HUES64 (cell line): ENCODE results near the gene ARHGEF28.

ENCODE experiments used
- H3K27ac ChIP-seq: 2 replicates; pipeline ENCODE4 v1.7.0; 2013; ENCODE audit warnings: low read depth, low read length, inconsistent platforms
- H3K27me3 ChIP-seq: 2 replicates; pipeline ENCODE4 v1.6.1; 2013; ENCODE audit warnings: mild to moderate bottlenecking, low read length; ENCODE audit not compliant: insufficient read depth
- H3K36me3 ChIP-seq: 2 replicates; pipeline ENCODE4 v1.6.1; 2013; ENCODE audit warnings: mild to moderate bottlenecking, low read length; ENCODE audit not compliant: insufficient read depth
- H3K4me1 ChIP-seq: 2 replicates; pipeline ENCODE4 v1.6.1; 2013; ENCODE audit warnings: mild to moderate bottlenecking, low read length, moderate library complexity; ENCODE audit not compliant: insufficient read depth
- H3K4me3 ChIP-seq: 2 replicates; pipeline ENCODE4 v1.5.1; 2013; ENCODE audit warnings: mild to moderate bottlenecking, low read length, moderate library complexity
- H3K9ac ChIP-seq: 2 replicates; pipeline ENCODE4 v1.6.1; 2013; ENCODE audit warnings: mild to moderate bottlenecking, low read depth, low read length
- H3K9me3 ChIP-seq: 2 replicates; pipeline ENCODE4 v1.6.1; 2013; ENCODE audit warnings: low read depth, low read length; ENCODE audit not compliant: insufficient read depth
- WGBS: fragments of 150-250, 120-280 bp; methylation state at CpG from one replicate; pipeline ENCODE4 v1.1.7; 2013; ENCODE audit warnings: missing lambda C conversion rate; 5-methylcytosine and 5-hydroxymethylcytosine counted together

ARHGEF28 gene

DNA sequence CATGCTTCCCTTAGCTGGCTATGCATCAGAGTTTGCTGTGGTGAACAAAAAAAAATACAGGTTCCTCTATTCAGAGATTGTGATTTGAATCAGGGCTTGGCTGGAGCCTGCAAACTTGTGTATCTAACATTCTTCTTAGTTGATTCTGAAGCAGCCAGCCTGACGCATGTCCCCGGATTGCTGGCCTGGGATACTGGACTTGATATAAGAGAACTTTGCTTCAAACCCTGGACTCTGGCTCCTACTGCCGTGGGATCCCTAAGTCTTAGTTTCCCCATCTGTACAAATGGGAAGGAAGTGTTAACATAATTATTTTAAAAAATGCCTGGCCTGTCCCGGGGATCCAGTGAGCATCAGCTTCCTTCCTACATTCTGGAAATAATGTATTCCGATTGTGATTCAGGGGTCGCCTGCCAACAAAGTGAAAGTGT lies 292.8 kb downstream of the ARHGEF28 start:
- Histone ChIP-seq H3K9me3 (no peaks in the 10 kb centered on the region), H3K4me1 (no peaks in the 10 kb centered on the region), H3K4me3 (no peak overlapping the region), H3K36me3 (no peaks in the 10 kb centered on the region), H3K27ac (no peak overlapping the region), H3K27me3 (no peaks in the 10 kb centered on the region), H3K9ac (no peak overlapping the region)
- WGBS: 94% methylated on average over 5 of the region's 6 CpGs

DNA sequence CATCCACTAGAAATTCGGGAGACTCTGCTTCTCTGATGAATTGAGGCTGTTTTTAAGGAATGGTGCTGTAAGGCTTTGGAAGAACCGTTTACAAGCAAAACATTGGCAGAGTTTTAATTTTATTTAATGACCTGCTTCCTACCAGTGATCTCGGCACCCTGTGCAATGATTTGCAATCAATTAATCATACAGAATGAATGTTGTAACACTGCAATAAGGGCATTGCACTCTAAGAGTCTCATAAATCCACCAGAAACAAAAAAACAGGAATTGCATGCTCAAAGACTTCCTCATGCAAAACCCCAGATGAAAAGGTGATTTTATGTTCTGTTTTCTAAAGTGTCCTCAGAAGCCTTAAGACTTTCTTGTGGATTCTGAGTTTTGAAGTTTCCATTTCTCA lies 295.7 kb downstream of the ARHGEF28 start:
- 84% methylated on average over 3 of the region's 3 CpGs for WGBS
- Histone ChIP-seq H3K9ac (no peak overlapping the region), H3K4me3 (no peak overlapping the region), H3K27me3 (no peaks in the 10 kb centered on the region), H3K4me1 (no peaks in the 10 kb centered on the region), H3K36me3 (no peaks in the 10 kb centered on the region), H3K27ac (no peak overlapping the region), H3K9me3 (no peaks in the 10 kb centered on the region)

DNA sequence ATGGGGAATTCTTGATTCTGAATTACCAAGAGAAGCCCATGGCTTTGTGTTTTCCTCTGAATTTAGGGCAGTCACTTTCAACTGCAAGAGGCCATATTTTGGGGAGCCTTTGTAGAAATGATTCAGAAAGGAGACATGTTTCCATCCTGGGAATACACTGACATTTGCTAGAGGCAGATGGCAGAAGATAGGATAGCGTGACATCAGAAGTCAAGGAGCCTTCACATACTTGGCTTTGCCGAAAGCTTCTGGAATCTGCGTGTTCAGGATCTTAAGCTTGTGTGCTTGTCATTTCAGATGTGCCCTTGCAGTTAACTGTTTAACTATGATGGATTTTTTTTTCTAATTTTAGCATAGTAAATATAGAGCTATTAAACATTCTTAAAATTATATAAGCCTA lies 296.2 kb downstream of the ARHGEF28 start:
- Histone ChIP-seq H3K27ac (no peak overlapping the region), H3K27me3 (no peaks in the 10 kb centered on the region), H3K4me1 (no peaks in the 10 kb centered on the region), H3K9me3 (no peaks in the 10 kb centered on the region), H3K36me3 (no peaks in the 10 kb centered on the region), H3K4me3 (no peak overlapping the region), H3K9ac (no peak overlapping the region)
- WGBS: 98% methylated on average over 3 of the region's 3 CpGs

DNA sequence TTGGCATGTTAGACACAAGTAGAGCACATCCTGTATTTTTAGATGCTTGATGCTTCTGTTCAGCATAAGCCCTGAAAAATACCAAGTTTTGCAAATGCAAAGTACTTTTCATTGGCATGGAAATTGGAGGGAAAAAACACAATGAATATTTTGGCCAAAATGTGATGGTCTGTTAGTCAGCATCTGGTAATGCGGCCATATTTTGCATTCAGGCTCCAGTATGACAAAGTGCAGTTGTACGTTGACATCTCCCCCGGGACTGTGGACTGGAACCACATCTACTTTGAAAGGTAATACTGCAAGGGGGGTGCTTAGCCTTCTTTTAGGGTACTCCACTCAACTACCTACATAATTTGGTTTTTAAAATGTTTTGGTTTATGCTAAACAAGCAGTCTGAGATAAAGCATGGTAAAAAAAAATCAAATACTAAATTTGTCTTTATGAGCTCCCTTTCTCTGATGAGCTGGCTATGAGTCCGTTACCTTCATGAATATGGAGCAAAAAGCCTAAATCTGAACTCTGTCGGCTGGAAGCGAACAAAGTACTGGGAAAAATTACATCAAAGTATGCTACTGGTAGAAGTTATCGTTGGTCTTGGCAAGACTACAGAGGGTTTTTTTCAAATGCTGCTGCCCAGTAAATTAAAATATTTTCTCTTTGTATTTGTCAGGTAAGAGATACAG lies 297.0 kb downstream of the ARHGEF28 start:
- H3K9me3 ChIP-seq: no peaks in the 10 kb centered on the region
- no peak overlapping the region for H3K9ac ChIP-seq
- no peak overlapping the region for H3K27ac ChIP-seq
- H3K36me3 ChIP-seq: no peaks in the 10 kb centered on the region
- H3K4me1 ChIP-seq: no peaks in the 10 kb centered on the region
- H3K4me3 ChIP-seq: no peak overlapping the region
- H3K27me3 ChIP-seq: no peaks in the 10 kb centered on the region
- WGBS: 95% methylated on average over 7 of the region's 7 CpGs

DNA sequence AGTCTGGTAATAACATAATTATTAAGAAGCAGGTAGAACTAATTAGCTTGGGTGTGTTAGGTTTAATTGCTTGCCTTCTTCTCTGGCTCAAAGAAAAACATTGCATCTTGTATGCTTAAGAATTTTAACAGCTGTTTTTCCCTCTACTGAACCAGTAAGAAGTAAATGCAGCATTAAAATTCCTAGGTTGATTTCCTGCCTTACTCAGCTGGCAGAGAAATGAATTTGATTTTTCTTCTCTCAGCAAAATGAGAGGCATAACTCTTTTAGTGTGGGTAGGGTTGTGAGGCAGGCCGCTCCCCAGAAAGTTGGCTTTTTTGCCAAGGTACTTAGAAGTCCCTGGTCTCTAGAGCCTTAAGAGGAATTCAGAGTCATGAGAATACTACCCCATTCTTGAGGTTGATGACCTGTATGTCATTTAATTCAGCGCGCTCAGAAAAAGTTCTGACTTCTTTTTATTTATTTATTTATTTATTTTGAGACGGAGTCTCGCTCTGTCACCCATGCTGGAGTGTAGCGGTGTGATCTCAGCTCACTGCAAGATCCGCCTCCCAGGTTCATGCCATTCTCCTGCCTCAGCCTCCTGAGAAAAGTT lies 302.6 kb downstream of the ARHGEF28 start:
- Histone ChIP-seq H3K9ac (no peak overlapping the region), H3K4me3 (no peak overlapping the region), H3K27me3 (no peaks in the 10 kb centered on the region), H3K9me3 (no peaks in the 10 kb centered on the region), H3K27ac (no peak overlapping the region), H3K4me1 (no peaks in the 10 kb centered on the region), H3K36me3 (no peaks in the 10 kb centered on the region)
- 94% methylated on average over 5 of the region's 7 CpGs for WGBS

DNA sequence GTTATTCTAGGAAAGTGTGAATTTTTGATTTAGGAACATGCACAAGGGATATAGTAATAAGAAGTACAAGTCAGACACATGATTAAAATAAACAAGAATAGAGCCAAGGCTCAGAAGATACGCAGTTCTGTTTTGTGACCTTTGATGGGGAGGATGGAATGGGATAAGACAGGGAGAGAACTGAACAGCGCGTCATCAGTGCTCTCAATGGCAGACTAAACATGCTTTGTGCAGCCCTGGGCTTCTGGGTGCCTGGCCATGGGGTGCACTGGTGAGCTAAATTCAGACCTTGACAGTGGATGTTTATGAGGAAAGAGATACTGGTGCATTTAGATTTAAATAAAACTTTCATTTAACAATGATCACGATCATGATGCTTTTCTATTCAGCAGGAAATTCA lies 309.7 kb downstream of the ARHGEF28 start:
- no peaks in the 10 kb centered on the region for H3K9me3 ChIP-seq
- H3K27me3 ChIP-seq: no peaks in the 10 kb centered on the region
- 95% methylated on average over 4 of the region's 4 CpGs for WGBS

DNA sequence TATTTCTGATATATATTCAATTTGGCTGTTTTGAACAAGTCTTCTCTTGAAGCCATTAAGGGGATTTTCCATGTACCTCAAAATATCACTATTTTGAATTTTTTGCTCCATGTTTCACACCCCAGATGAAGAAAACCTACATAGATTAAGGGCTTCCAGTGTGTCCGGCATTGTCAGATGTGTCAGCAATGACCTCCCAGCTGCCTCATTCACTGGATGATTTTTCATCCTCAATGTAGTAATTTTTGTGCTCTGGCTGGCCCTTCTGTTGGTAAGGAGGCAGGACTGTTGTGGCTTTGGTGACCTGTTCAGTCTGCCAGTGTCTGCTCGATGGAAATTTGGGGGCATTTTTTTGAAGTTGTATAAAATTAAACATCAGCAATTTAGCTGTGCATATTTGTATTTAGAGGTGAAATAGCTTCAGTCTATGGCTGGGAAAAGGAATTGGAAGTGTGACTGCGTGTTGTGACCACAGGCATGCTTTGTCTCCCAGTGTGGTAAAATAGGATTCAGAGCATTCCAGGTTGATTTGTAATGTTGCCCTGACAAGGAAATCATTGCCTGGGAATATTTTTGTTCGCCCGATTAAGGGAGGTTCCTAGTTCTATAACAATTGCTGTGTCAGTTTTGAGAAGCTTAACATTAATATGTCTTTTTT lies 312.4 kb downstream of the ARHGEF28 start:
- Histone ChIP-seq H3K27ac (no peak overlapping the region), H3K4me1 (no peaks in the 10 kb centered on the region)

More for the DNA sequence above, 309.7 kb downstream of the ARHGEF28 start:
- no peak overlapping the region for H3K4me3 ChIP-seq
- no peak overlapping the region for H3K27ac ChIP-seq
- H3K9ac ChIP-seq: no peak overlapping the region
- no peaks in the 10 kb centered on the region for H3K4me1 ChIP-seq
- no peaks in the 10 kb centered on the region for H3K36me3 ChIP-seq

DNA sequence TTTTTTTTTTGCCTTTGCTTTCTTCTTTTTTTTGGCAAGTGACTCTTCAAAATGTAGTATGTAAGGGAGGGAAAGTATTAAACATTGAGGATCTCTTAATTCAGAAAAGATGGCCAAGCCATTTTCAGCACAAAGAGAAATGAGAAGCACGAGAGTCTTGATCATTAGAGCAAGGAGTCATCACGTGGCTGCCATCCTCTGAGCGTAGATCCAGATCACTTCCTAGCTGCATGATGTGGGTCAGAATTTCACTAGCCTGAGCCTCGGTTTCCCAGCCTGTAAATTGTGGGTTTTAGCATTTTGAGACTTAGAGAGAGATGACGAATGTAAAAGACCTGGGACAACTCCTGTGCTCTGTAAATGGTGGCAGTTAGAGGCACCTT lies 312.9 kb downstream of the ARHGEF28 start:
- H3K27me3 ChIP-seq: no peaks in the 10 kb centered on the region
- H3K4me3 ChIP-seq: no peak overlapping the region
- H3K36me3 ChIP-seq: no peaks in the 10 kb centered on the region
- H3K9me3 ChIP-seq: no peaks in the 10 kb centered on the region
- no peaks in the 10 kb centered on the region for H3K4me1 ChIP-seq
- H3K27ac ChIP-seq: no peak overlapping the region
- WGBS: 93% methylated on average over 5 of the region's 5 CpGs
- no peak overlapping the region for H3K9ac ChIP-seq

More for the DNA sequence above, 312.4 kb downstream of the ARHGEF28 start:
- no peaks in the 10 kb centered on the region for H3K27me3 ChIP-seq
- H3K4me3 ChIP-seq: no peak overlapping the region
- WGBS: 95% methylated on average over 5 of the region's 5 CpGs
- no peak overlapping the region for H3K9ac ChIP-seq
- H3K9me3 ChIP-seq: no peaks in the 10 kb centered on the region
- H3K36me3 ChIP-seq: no peaks in the 10 kb centered on the region

DNA sequence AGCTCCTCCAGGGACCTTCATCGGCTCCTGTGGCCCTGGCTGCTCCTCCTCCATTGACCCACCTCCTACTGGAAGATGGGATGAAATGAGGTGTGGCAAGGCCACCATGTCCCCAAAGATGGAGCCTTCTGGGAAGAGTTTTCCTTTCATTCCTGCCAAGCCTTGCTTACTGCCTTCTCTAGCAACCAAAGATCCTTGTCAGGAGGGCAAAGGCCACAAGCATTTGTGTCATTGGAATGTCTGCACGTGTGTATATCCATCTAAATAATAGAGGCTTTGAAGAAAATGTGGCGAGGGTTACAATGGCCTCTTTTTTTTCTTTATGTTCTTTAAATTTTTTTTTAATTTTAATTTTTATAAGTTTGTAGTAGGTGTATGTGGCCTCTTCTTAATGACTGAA lies 313.6 kb downstream of the ARHGEF28 start:
- Histone ChIP-seq H3K4me1 (no peaks in the 10 kb centered on the region), H3K9me3 (no peaks in the 10 kb centered on the region), H3K27ac (no peak overlapping the region), H3K27me3 (no peaks in the 10 kb centered on the region), H3K36me3 (no peaks in the 10 kb centered on the region), H3K9ac (no peak overlapping the region), H3K4me3 (no peak overlapping the region)
- 91% methylated on average over 2 of the region's 3 CpGs for WGBS

DNA sequence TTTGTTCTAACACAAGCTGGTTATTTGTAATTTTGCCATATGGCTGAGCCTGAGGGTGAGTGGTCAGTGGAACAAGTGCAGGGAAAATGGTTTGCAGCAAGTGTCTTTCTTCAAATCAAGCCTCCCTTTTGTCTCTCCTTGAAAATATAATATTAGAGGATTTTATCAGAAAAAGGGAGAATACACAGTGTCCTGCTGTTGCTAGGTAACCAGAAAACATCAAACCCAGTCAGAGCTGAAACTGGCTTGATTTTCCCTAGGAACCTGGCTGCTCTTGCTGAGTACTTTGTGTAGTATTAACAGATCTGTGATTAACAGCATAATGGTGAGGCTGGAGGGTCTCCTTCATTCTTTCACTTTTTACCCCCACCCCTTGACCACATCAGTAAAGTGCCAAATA lies 314.0 kb downstream of the ARHGEF28 start:
- no peak overlapping the region for H3K9ac ChIP-seq
- H3K27ac ChIP-seq: no peak overlapping the region
- no peaks in the 10 kb centered on the region for H3K4me1 ChIP-seq
- no peaks in the 10 kb centered on the region for H3K27me3 ChIP-seq
- H3K9me3 ChIP-seq: no peaks in the 10 kb centered on the region
- no peak overlapping the region for H3K4me3 ChIP-seq
- H3K36me3 ChIP-seq: no peaks in the 10 kb centered on the region

DNA sequence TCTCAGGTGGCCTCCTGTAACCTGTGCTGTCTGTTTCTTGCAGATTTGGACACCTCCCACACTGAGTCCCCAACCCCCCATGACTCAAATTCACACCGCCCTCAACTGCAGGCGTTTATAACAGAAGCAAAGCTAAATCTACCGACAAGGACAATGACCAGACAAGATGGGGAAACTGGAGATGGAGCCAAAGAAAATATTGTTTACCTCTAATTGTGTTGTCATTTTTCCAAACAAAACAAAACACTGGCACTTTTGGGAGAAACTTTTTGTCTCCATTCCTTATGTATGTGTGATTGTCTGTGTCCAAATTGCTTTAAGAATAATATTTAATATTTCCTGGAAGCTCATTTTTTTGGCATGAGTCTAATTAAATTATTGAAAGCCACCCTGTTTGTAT lies 314.8 kb downstream of the ARHGEF28 start:
- Histone ChIP-seq H3K27ac (no peak overlapping the region), H3K36me3 (no peaks in the 10 kb centered on the region), H3K9ac (no peak overlapping the region), H3K27me3 (no peaks in the 10 kb centered on the region), H3K4me1 (no peaks in the 10 kb centered on the region), H3K4me3 (no peak overlapping the region), H3K9me3 (no peaks in the 10 kb centered on the region)
- 100% methylated on average over 3 of the region's 3 CpGs for WGBS
